GM13976 (cell line): ENCODE results near the gene PFDN2.
A peak's percentile ranks its signal among the peaks of the same experiment; 100 is the strongest.

Source experiments
- DNase-seq: peaks from one replicate; pipeline ENCODE4 v3.0.0; 2012; ENCODE audit warnings: low spot score
- in situ Hi-C: fragments of 300-500 bp; cut with MboI; formaldehyde crosslinking; loops from one replicate; pipeline ENCODE4 v1.12.0; 2022; ENCODE audit warnings: low sequenced_read_pairs, mixed read lengths, inconsistent platforms; ENCODE audit not compliant: unreplicated experiment
- TF ChIP-seq, protein P1 (sequence below): IDR thresholded peaks from 2 replicates; pipeline ENCODE4 v1.5.1; 2012; ENCODE audit warnings: borderline replicate concordance, mild to moderate bottlenecking; ENCODE audit not compliant: insufficient read depth; ENCODE audit errors: extremely low read depth, missing control alignments, control extremely low read depth

The PFDN2 gene

GRCh38 chr1:161095230-161095629, 22.6 kb downstream of the PFDN2 start:
- no peak for DNase-seq
- in situ Hi-C loops: loop anchor here (10.0 kb wide), 1 partner anchor 100 kb away; no protein-coding TSS in a partner anchor
- TF ChIP-seq, protein P1, sequence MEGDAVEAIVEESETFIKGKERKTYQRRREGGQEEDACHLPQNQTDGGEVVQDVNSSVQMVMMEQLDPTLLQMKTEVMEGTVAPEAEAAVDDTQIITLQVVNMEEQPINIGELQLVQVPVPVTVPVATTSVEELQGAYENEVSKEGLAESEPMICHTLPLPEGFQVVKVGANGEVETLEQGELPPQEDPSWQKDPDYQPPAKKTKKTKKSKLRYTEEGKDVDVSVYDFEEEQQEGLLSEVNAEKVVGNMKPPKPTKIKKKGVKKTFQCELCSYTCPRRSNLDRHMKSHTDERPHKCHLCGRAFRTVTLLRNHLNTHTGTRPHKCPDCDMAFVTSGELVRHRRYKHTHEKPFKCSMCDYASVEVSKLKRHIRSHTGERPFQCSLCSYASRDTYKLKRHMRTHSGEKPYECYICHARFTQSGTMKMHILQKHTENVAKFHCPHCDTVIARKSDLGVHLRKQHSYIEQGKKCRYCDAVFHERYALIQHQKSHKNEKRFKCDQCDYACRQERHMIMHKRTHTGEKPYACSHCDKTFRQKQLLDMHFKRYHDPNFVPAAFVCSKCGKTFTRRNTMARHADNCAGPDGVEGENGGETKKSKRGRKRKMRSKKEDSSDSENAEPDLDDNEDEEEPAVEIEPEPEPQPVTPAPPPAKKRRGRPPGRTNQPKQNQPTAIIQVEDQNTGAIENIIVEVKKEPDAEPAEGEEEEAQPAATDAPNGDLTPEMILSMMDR: no peak

GRCh38 chr1:161094481-161094880, 23.4 kb downstream of the PFDN2 start:
- in situ Hi-C loops: loop anchor here (10.0 kb wide), 1 partner anchor 100 kb away; no protein-coding TSS in a partner anchor
- no peak for DNase-seq
- TF ChIP-seq, protein P1: no peak

- TF ChIP-seq, protein P1: no peak
- in situ Hi-C loops: loop anchor here (10.0 kb wide), 1 partner anchor 98 kb away; no protein-coding TSS in a partner anchor
- peak; percentile 60 for DNase-seq
These were observed 25.2 kb downstream of the PFDN2 start for GRCh38 chr1:161092621-161093028.

DNA sequence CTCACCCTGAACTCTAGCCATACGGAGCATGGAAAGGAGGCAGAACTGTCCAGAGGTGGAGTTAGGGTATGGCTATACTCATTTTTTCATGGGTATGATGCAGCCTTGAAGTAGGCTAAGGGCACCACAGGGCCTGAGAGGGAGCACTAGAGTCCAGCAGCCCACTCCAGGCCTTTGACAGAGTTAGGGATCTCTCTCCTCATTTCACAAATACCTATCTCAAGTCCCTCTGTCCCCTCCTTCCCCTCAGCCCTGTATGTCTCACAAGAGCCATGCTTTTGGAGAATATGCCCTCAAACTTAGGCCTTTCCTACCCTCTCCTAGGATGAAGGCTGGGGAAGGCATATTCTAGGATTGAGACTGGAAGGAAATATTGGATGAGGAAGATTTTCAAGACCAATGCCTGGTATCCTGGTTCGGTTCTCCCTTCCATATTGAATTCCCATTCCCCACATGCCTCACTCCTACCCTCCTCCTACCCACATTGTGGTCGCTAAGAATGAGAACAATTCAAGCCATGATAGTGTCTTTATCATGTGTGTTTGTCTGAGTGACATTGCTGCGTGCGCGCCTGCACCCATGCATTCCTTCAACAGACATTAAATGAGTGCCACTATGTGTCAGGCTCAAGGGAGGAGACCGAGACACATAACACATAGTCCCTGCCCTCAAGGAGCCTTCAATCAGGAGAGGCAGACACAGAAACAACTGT, 25.9 kb downstream of the PFDN2 start:
- no peak for DNase-seq
- in situ Hi-C loops: loop anchor here (10.0 kb wide), 1 partner anchor 97 kb away; no protein-coding TSS in a partner anchor
- TF ChIP-seq, protein P1: no peak

GRCh38 chr1:161091093-161091492, 26.7 kb downstream of the PFDN2 start:
- in situ Hi-C loops: loop anchor here (10.0 kb wide), 1 partner anchor 96 kb away; no protein-coding TSS in a partner anchor
- DNase-seq: no peak
- TF ChIP-seq, protein P1: no peak

GRCh38 chr1:161090617-161091016, 27.2 kb downstream of the PFDN2 start:
- TF ChIP-seq, protein P1: no peak
- DNase-seq: no peak
- in situ Hi-C loops: loop anchor here (10.0 kb wide), 1 partner anchor 96 kb away; no protein-coding TSS in a partner anchor

DNA sequence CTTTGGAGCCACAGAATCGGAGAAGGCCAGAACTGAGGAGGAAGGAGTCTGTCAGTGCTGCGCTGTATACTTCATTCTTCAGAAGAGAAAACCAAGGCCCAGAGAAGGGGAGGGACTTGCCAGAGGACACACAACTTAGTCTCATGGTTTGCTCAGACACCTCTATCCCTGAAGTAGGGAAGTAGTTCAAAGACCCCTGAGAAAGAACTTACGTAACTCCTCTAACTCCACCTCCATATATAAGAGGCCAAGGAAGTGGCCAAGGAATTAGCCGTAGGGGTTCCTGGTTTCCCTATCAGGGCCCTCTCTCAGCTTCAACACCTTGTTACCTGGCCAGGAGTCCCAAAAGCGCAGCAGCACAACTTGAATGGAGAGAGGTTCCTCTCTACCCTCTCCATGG, 27.9 kb downstream of the PFDN2 start:
- in situ Hi-C loops: loop anchor here (10.0 kb wide), 1 partner anchor 95 kb away; no protein-coding TSS in a partner anchor
- TF ChIP-seq, protein P1: no peak
- no peak for DNase-seq
